Parietal lobe (tissue), 2 donors: ENCODE measurements around the gene CFHR2. TPM values are rescaled to one million over a fixed set of nuclear protein-coding genes. Genes with fewer than 3 reads are reported as not detected.

Experiments
- small RNA-seq: library from RNA; depleted of rRNA; stranded (forward); fragments of <200 nt; gene quantifications from one replicate; pipeline ENCODE3, GENCODE V24; 2014; ENCODE audit warnings: low replicate concordance
- total RNA-seq: library from RNA; depleted of rRNA; stranded (reverse); fragments of >200 nt; gene quantifications from one replicate; pipeline ENCODE4 v1.2.3, GENCODE V29; 2014

Gene CFHR2
- not detected for total RNA-seq

GRCh38 chr1:196943568-196943967 lies at the start of gene CFHR2:
Gene CFHR2, plus strand, starts transcription at chr1:196943738. Its CDS starts 143 bp downstream, at chr1:196943881.

GRCh38 chr1:196977278-196977677 lies 33.7 kb downstream of the CFHR2 start, which contains the start of gene CFHR5:
Gene CFHR5, plus strand, starts transcription at chr1:196977556. Its CDS starts 109 bp downstream, at chr1:196977665.

Small RNA genes lying within 50 kb of the gene (small RNA-seq; reads per million reads assigned to genes)
- gene AL139418.1, result not detected

Other genes with a start within 250 kb of the CFHR2 start
- gene CFHR3, start 168.9 kb upstream of the CFHR2 start, total RNA-seq, result not detected
- 0.31 TPM for gene CFHR1, start 124.0 kb upstream of the CFHR2 start, total RNA-seq
- gene CFHR4, start 55.7 kb upstream of the CFHR2 start, total RNA-seq, result 0.94 TPM
- gene CFHR5, start 33.8 kb downstream of the CFHR2 start, total RNA-seq, result not detected
- gene F13B, start 123.5 kb downstream of the CFHR2 start, total RNA-seq, result not detected
- gene ASPM, start 202.9 kb downstream of the CFHR2 start, total RNA-seq, result 16.6 TPM